Endothelial cell of umbilical vein (primary cell): Measurements from ENCODE around the gene PPP1CA.

Experiments
- EZH2 ChIP-seq: IDR thresholded peaks from 2 replicates; pipeline ENCODE4 v1.6.1; 2012; ENCODE audit warnings: borderline replicate concordance, low read depth, mild to moderate bottlenecking, moderate library complexity, low read length, inconsistent platforms; ENCODE audit not compliant: severe bottlenecking
- GATA2 ChIP-seq: IDR thresholded peaks from 2 replicates; pipeline ENCODE4 v1.7.0; 2011; ENCODE audit warnings: low read depth, mild to moderate bottlenecking, moderate library complexity, mixed read lengths, low read length; ENCODE audit not compliant: insufficient read length, insufficient read depth
- JUN ChIP-seq: IDR thresholded peaks from 2 replicates; pipeline ENCODE4 v1.6.1; 2011; ENCODE audit warnings: borderline replicate concordance, low read depth; ENCODE audit not compliant: insufficient read length, insufficient read depth
- MYC ChIP-seq: IDR thresholded peaks from one replicate; pipeline ENCODE4 v1.6.1; 2011; ENCODE audit warnings: mild to moderate bottlenecking, low read depth, low read length
- POLR2A ChIP-seq: IDR thresholded peaks from 2 replicates; pipeline ENCODE4 v1.6.1; 2012; ENCODE audit warnings: low read depth, mild to moderate bottlenecking, control low read depth, low read length
- POLR2AphosphoS5 ChIP-seq: IDR thresholded peaks from 2 replicates; pipeline ENCODE4 v1.6.1; 2012; ENCODE audit warnings: low read depth, mild to moderate bottlenecking, control low read depth, low read length, moderate library complexity; ENCODE audit not compliant: insufficient read depth
- TF ChIP-seq, protein P1 (sequence below), 2 donors: IDR thresholded peaks; 1 replicate in 1 of 2; 2 replicates in 1 of 2; pipeline ENCODE4 v1.5.1; 2011; ENCODE audit warnings: low read length in 2 of 2, mild to moderate bottlenecking in 2 of 2, moderate library complexity in 2 of 2, control low read depth in 1 of 2, inconsistent platforms in 1 of 2, low read depth in 1 of 2; ENCODE audit not compliant: insufficient read depth in 1 of 2; ENCODE audit errors: extremely low read depth in 1 of 2

- TF ChIP-seq, protein P1, sequence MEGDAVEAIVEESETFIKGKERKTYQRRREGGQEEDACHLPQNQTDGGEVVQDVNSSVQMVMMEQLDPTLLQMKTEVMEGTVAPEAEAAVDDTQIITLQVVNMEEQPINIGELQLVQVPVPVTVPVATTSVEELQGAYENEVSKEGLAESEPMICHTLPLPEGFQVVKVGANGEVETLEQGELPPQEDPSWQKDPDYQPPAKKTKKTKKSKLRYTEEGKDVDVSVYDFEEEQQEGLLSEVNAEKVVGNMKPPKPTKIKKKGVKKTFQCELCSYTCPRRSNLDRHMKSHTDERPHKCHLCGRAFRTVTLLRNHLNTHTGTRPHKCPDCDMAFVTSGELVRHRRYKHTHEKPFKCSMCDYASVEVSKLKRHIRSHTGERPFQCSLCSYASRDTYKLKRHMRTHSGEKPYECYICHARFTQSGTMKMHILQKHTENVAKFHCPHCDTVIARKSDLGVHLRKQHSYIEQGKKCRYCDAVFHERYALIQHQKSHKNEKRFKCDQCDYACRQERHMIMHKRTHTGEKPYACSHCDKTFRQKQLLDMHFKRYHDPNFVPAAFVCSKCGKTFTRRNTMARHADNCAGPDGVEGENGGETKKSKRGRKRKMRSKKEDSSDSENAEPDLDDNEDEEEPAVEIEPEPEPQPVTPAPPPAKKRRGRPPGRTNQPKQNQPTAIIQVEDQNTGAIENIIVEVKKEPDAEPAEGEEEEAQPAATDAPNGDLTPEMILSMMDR (IDR thresholded peaks at IDR 0.05; ENCODE audit: extremely low read depth in 1 of 2, insufficient read depth in 1 of 2, low read depth in 1 of 2, low read length in 2 of 2) = no peak
- TF ChIP-seq GATA2 (no peak), POLR2A (no peak), POLR2AphosphoS5 (no peak), JUN (no peak), EZH2 (no peak), MYC (no peak)
Measured at GRCh38 chr11:67409781-67410368, 8.2 kb upstream of the PPP1CA start.
